HepG2 (cell line): ENCODE data around the gene PCNP. TPM values are rescaled to one million over a fixed set of nuclear protein-coding genes. Genes with fewer than 3 reads are reported as not detected.

ENCODE experiments used
- ATAC-seq: fragments of 200-7000 bp; cut with Tn5 transposase; 3 replicates; pipeline ENCODE4 v1.9.1; 2020; ENCODE audit warnings: mild to moderate bottlenecking, moderate library complexity
- BruUV-seq: library from RNA; stranded (reverse); fragments of 400-500 nt; replicated peaks from 2 replicates; lab custom pipeline; 2021; lab: Mats Ljungman, UMichigan
- CTCF ChIA-PET: fragments of 300-600 bp; formaldehyde crosslinking; extraction: SDS; loops from one replicate; lab custom pipeline; 2021; ENCODE audit warnings: low total read pairs, inconsistent platforms, low intra/inter-chr PET ratio; lab: Yijun Ruan, JAX
- POLR2A ChIA-PET: fragments of 350-600 bp; sonication (Branson Sonifier 250); formaldehyde crosslinking; loops from one replicate; lab custom pipeline; 2020; ENCODE audit warnings: antibody characterized with exemption, inconsistent platforms; lab: Yijun Ruan, JAX
- DNase-seq: peaks from one replicate; pipeline ENCODE4 v3.0.0-alpha.2; 2015; ENCODE audit warnings: low spot score
- FAIRE-seq: peaks from 3 replicates; lab custom pipeline; 2011; peaks lifted over from hg19 to GRCh38; lab: Jason Lieb, UNC
- H2AFZ ChIP-seq: one replicate; pipeline ENCODE4 v1.6.1; 2011; ENCODE audit warnings: low read length, inconsistent platforms
- H3K27ac ChIP-seq: fragments of 300-600 bp; 3 replicates; pipeline ENCODE4 v1.8.0; 2011; ENCODE audit warnings: mixed run types, mild to moderate bottlenecking, mixed read lengths, low read length, inconsistent platforms; ENCODE audit not compliant: insufficient read depth; ENCODE audit errors: extremely low read length
- H3K27me3 ChIP-seq, 2 experiments: fragments of 200-600 bp in 1 of 2; 2 replicates in 1 of 2; 3 replicates in 1 of 2; pipeline versions ENCODE4 v1.6.0 to v1.8.0; 2011; ENCODE audit warnings: low read length in 2 of 2, mild to moderate bottlenecking in 2 of 2, moderate library complexity in 2 of 2, inconsistent platforms in 1 of 2; ENCODE audit not compliant: insufficient read depth in 2 of 2, control insufficient read depth in 1 of 2
- H3K36me3 ChIP-seq, 2 experiments: fragments of 200-600 bp in 1 of 2; replicated peaks in 1 of 2; 2 replicates in 1 of 2; 3 replicates in 1 of 2; pipeline versions ENCODE4 v1.5.1 to v1.8.0; 2011; ENCODE audit warnings: low read length in 2 of 2, inconsistent platforms in 1 of 2; ENCODE audit not compliant: insufficient read depth in 2 of 2, control insufficient read depth in 1 of 2
- H3K4me1 ChIP-seq: 2 replicates; pipeline ENCODE4 v1.5.1; 2012; ENCODE audit warnings: low read length, inconsistent platforms; ENCODE audit not compliant: insufficient read depth
- H3K4me2 ChIP-seq: 2 replicates; pipeline ENCODE4 v1.6.0; 2011; ENCODE audit warnings: low read depth, low read length, inconsistent platforms
- H3K4me3 ChIP-seq, 3 experiments: fragments of 200-600 bp in 1 of 3; sonication (generic), shearing (Covaris generic) in 1 of 3; replicated peaks in 1 of 3; 2 replicates each; pipeline ENCODE4 v1.5.1; 2011 to 2016; ENCODE audit warnings: low read length in 3 of 3, inconsistent platforms in 2 of 3, low read depth in 2 of 3, mild to moderate bottlenecking in 2 of 3, control low read depth in 1 of 3, mixed read lengths in 1 of 3; ENCODE audit not compliant: insufficient read depth in 1 of 3
- H3K79me2 ChIP-seq: one replicate; pipeline ENCODE4 v1.6.1; 2011; ENCODE audit warnings: low read length, inconsistent platforms; ENCODE audit not compliant: insufficient read depth
- H3K9ac ChIP-seq: 2 replicates; pipeline ENCODE4 v1.6.0; 2011; ENCODE audit warnings: mild to moderate bottlenecking, low read depth, low read length, inconsistent platforms; ENCODE audit not compliant: insufficient read depth
- H3K9me3 ChIP-seq: 2 replicates; pipeline ENCODE4 v1.5.1; 2012; ENCODE audit warnings: mild to moderate bottlenecking, low read length
- H4K20me1 ChIP-seq: 2 replicates; pipeline ENCODE4 v1.6.0; 2011; ENCODE audit warnings: inconsistent platforms, mild to moderate bottlenecking, low read length, moderate library complexity; ENCODE audit not compliant: insufficient read depth
- GLI4 ChIP-seq: sonication (generic); formaldehyde crosslinking; IDR thresholded peaks from 2 replicates; pipeline ENCODE4 v1.5.1; 2020; ENCODE audit warnings: missing genetic modification reagents, mild to moderate bottlenecking, moderate library complexity, borderline replicate concordance
- NFE2 ChIP-seq: sonication (generic); formaldehyde crosslinking; IDR thresholded peaks from 2 replicates; pipeline ENCODE4 v1.4.0; 2020; ENCODE audit warnings: missing genetic modification reagents
- RARG ChIP-seq: sonication (generic); formaldehyde crosslinking; IDR thresholded peaks from 2 replicates; pipeline ENCODE4 v1.4.0; 2020; ENCODE audit warnings: low read depth, mild to moderate bottlenecking, missing genetic modification reagents
- SP5 ChIP-seq: IDR thresholded peaks from 2 replicates; pipeline ENCODE4 v1.6.1; 2016; ENCODE audit warnings: low read depth, borderline replicate concordance
- WGBS: methylation state at CpG from one replicate; pipeline ENCODE4 v1.1.6; 2017; ENCODE audit warnings: low lambda C conversion rate; 5-methylcytosine and 5-hydroxymethylcytosine counted together
- in situ Hi-C: cut with HindIII; loops from 2 replicates; pipeline ENCODE4 v1.10.0; 2017; ENCODE audit warnings: low pct_unique_long_range_greater_than_20kb; ENCODE audit not compliant: extremely low pct_ligation_motif_present
- intact Hi-C: fragments of 100-400 bp; cut with micrococcal nuclease; formaldehyde crosslinking; loops from one replicate; pipeline ENCODE4 v1.10.0; 2022; ENCODE audit not compliant: unreplicated experiment
- polyA plus RNA-seq, 8 experiments: library from polyadenylated mRNA; depleted of rRNA in 3 of 8; stranded (reverse) in 7 of 8; unstranded in 1 of 8; fragments of >200 nt; fragmentation: Illumina TruSeq in 4 of 8; extraction: Trizol in 4 of 8; gene quantifications; 2 replicates each; pipeline versions ENCODE4 v1.2.1 to v1.2.3, GENCODE V29; 2011 to 2016; ENCODE audit warnings: low read depth in 4 of 8, missing spikeins in 1 of 8, mixed read lengths in 1 of 8; ENCODE audit not compliant: insufficient read depth in 1 of 8
- total RNA-seq, 5 experiments: library from RNA; depleted of rRNA; stranded (reverse); fragments of >200 nt; fragmentation: Illumina TruSeq; extraction: Trizol; gene quantifications; 2 replicates each; pipeline ENCODE4 v1.2.3, GENCODE V29; 2016; ENCODE audit warnings: low read depth in 1 of 5
- TF ChIP-seq, protein P1 (sequence below): sonication (generic); formaldehyde crosslinking; IDR thresholded peaks from 2 replicates; pipeline ENCODE4 v1.4.0; 2020; ENCODE audit warnings: missing genetic modification reagents
- TF ChIP-seq, protein P2 (sequence below): sonication (generic); formaldehyde crosslinking; conservative IDR thresholded peaks from 2 replicates; pipeline ENCODE4 v1.4.0; 2020; ENCODE audit warnings: missing genetic modification reagents

Gene PCNP
- total and polyA plus RNA-seq, 2 of the 13 experiments (the other 11 are each of a cell fraction or from before 2014, with no cell fraction given), result 44.1 to 78.2 TPM

GRCh38 chr3:101624857-101625256, 50.9 kb downstream of the PCNP start:
- WGBS, result 0% methylated on average over 2 of the region's 2 CpGs
- H3K9me3 ChIP-seq, result no peaks in the 10 kb centered on the region
- no peak overlapping the region for H3K4me3 ChIP-seq
- H3K4me2 ChIP-seq, result peak overlapping the region; percentile 23; the same call in 1 of the 2 replicates
- BruUV-seq, result no TSS peak
- H3K9ac ChIP-seq, result no peak overlapping the region
- ATAC-seq (no peak), FAIRE-seq (no peak), DNase-seq (no peak)
- H3K4me1 ChIP-seq, result no peaks in the 10 kb centered on the region
- H3K27ac ChIP-seq, result no peak overlapping the region
- no peak overlapping the region for H2AFZ ChIP-seq
- ChIA-PET CTCF (no interaction called here), POLR2A (no interaction called here)
- no peaks in the 10 kb centered on the region for H3K79me2 ChIP-seq
- intact Hi-C loops, result no loop called here
- in situ Hi-C loops, result loop anchor here (25.0 kb wide), 2 partner anchors 388 to 563 kb away; no protein-coding TSS in a partner anchor
- H3K27me3 ChIP-seq, result no peaks in the 10 kb centered on the region; a peak in 1 of 5 replicates
- no peaks in the 10 kb centered on the region for H3K36me3 ChIP-seq
- TF ChIP-seq, protein P1, sequence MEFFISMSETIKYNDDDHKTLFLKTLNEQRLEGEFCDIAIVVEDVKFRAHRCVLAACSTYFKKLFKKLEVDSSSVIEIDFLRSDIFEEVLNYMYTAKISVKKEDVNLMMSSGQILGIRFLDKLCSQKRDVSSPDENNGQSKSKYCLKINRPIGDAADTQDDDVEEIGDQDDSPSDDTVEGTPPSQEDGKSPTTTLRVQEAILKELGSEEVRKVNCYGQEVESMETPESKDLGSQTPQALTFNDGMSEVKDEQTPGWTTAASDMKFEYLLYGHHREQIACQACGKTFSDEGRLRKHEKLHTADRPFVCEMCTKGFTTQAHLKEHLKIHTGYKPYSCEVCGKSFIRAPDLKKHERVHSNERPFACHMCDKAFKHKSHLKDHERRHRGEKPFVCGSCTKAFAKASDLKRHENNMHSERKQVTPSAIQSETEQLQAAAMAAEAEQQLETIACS (CRISPR knock-in tag), result no peak
- TF ChIP-seq GLI4 (CRISPR knock-in tag) (no peak), NFE2 (no peak), RARG (CRISPR knock-in tag) (no peak), SP5 (CRISPR knock-in tag) (no peak)
- TF ChIP-seq, protein P2, sequence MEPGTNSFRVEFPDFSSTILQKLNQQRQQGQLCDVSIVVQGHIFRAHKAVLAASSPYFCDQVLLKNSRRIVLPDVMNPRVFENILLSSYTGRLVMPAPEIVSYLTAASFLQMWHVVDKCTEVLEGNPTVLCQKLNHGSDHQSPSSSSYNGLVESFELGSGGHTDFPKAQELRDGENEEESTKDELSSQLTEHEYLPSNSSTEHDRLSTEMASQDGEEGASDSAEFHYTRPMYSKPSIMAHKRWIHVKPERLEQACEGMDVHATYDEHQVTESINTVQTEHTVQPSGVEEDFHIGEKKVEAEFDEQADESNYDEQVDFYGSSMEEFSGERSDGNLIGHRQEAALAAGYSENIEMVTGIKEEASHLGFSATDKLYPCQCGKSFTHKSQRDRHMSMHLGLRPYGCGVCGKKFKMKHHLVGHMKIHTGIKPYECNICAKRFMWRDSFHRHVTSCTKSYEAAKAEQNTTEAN (CRISPR knock-in tag), result no peak
- no peaks in the 10 kb centered on the region for H4K20me1 ChIP-seq
